HepG2 (cell line): ENCODE data around the gene CLEC3B.

Source experiments
- FOXA1 ChIP-seq, 2 experiments: fragments of 450-650 bp in 1 of 2; sonication (generic) in 1 of 2; formaldehyde crosslinking in 1 of 2; IDR thresholded peaks; 2 replicates each; pipeline versions ENCODE4 v1.4.0 to v1.6.1; 2016 to 2020; ENCODE audit warnings: missing genetic modification reagents in 1 of 2
- MIER2 ChIP-seq: IDR thresholded peaks from 2 replicates; pipeline ENCODE4 v1.6.1; 2016; ENCODE audit warnings: missing biosample characterization, missing genetic modification reagents
- MYC ChIP-seq: sonication (generic); formaldehyde crosslinking; IDR thresholded peaks from 2 replicates; pipeline ENCODE4 v1.9.0; 2021; ENCODE audit warnings: missing genetic modification reagents, borderline replicate concordance
- POLR2A ChIP-seq, 2 experiments: IDR thresholded peaks; 2 replicates each; pipeline ENCODE4 v1.6.1; 2011; ENCODE audit warnings: low read depth in 2 of 2, low read length in 2 of 2, mild to moderate bottlenecking in 1 of 2, moderate library complexity in 1 of 2; ENCODE audit not compliant: insufficient read depth in 1 of 2
- SP2 ChIP-seq: sonication (generic); formaldehyde crosslinking; IDR thresholded peaks from 2 replicates; pipeline ENCODE4 v1.5.1; 2020; ENCODE audit warnings: mild to moderate bottlenecking, missing genetic modification reagents
- TRIM24 ChIP-seq: sonication (generic); formaldehyde crosslinking; IDR thresholded peaks from 2 replicates; pipeline ENCODE4 v1.8.0; 2022; ENCODE audit warnings: mild to moderate bottlenecking, missing genetic modification reagents
- ZNF264 ChIP-seq: sonication (generic); formaldehyde crosslinking; IDR thresholded peaks from 2 replicates; pipeline ENCODE4 v1.4.0; 2020; ENCODE audit warnings: missing genetic modification reagents
- ZNF558 ChIP-seq: sonication (generic); formaldehyde crosslinking; IDR thresholded peaks from 2 replicates; pipeline ENCODE4 v1.9.0; 2022; ENCODE audit warnings: mild to moderate bottlenecking, missing genetic modification reagents, borderline replicate concordance
- TF ChIP-seq, protein P1 (sequence below): sonication (generic); formaldehyde crosslinking; IDR thresholded peaks from 2 replicates; pipeline ENCODE4 v1.8.1; 2023; ENCODE audit warnings: mild to moderate bottlenecking, moderate library complexity, missing genetic modification reagents
- TF ChIP-seq, protein P2 (sequence below): sonication (generic); formaldehyde crosslinking; IDR thresholded peaks from 2 replicates; pipeline ENCODE4 v1.5.0; 2020; ENCODE audit warnings: mild to moderate bottlenecking, missing genetic modification reagents, moderate library complexity
- TF ChIP-seq, protein P3 (sequence below): IDR thresholded peaks from 2 replicates; pipeline ENCODE4 v1.6.1; 2012; ENCODE audit warnings: low read depth, low read length, improper control_type of control experiment
- TF ChIP-seq, protein P4 (sequence below), 2 experiments: sonication (generic) in 1 of 2; formaldehyde crosslinking in 1 of 2; IDR thresholded peaks; 2 replicates each; pipeline versions ENCODE4 v1.5.1 to v1.6.1; 2011 to 2020; ENCODE audit warnings: borderline replicate concordance in 1 of 2, low read depth in 1 of 2, low read length in 1 of 2, mild to moderate bottlenecking in 1 of 2, missing genetic modification reagents in 1 of 2, moderate library complexity in 1 of 2
- TF ChIP-seq, protein P5 (sequence below): sonication (generic); formaldehyde crosslinking; IDR thresholded peaks from 2 replicates; pipeline ENCODE4 v1.4.0; 2020; ENCODE audit warnings: missing genetic modification reagents, mild to moderate bottlenecking, borderline replicate concordance

DNA sequence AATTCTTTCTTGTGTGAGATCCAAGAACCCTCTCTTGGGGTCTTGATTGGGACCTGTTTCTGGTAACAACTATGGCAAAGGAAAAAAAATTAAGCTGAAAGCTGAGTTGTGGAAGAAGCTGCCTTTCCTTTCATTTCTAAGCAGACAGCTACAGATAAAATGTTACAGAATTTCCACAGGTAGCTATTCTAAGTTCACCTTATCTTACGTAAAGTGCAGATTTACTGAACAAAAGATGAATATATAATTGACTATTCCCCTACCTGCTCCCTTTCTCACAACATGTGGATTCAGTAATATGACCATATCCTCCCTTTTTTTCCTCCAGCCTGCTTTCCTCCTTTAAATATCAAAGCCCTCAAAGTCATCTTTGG, 36.6 kb downstream of the CLEC3B start:
- TF ChIP-seq SP2 = no peak
- TF ChIP-seq, protein P1, sequence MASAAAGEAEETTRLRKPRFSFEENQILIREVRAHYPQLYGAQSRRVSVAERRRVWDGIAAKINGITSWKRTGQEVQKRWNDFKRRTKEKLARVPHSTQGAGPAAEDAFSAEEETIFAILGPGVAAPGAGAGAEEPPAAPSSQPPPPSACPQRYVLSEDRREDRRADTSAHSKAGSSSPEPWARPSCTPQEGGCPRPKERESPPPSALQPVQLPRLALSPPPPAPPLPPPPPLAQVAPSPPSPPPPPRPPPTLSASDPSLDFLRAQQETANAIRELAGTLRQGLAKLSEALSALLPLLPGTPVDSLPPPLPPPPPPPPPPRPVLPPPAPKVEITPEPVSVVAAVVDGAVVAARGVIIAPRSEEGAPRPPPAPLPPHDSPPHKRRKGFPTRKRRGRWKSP = no peak
- TF ChIP-seq, protein P2, sequence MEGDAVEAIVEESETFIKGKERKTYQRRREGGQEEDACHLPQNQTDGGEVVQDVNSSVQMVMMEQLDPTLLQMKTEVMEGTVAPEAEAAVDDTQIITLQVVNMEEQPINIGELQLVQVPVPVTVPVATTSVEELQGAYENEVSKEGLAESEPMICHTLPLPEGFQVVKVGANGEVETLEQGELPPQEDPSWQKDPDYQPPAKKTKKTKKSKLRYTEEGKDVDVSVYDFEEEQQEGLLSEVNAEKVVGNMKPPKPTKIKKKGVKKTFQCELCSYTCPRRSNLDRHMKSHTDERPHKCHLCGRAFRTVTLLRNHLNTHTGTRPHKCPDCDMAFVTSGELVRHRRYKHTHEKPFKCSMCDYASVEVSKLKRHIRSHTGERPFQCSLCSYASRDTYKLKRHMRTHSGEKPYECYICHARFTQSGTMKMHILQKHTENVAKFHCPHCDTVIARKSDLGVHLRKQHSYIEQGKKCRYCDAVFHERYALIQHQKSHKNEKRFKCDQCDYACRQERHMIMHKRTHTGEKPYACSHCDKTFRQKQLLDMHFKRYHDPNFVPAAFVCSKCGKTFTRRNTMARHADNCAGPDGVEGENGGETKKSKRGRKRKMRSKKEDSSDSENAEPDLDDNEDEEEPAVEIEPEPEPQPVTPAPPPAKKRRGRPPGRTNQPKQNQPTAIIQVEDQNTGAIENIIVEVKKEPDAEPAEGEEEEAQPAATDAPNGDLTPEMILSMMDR (CRISPR knock-in tag) = no peak
- TF ChIP-seq FOXA1 (IDR thresholded peaks at IDR 0.05) = no peak
- TF ChIP-seq FOXA1 (CRISPR knock-in tag; IDR thresholded peaks at IDR 0.05) = no peak
- TF ChIP-seq, protein P3, sequence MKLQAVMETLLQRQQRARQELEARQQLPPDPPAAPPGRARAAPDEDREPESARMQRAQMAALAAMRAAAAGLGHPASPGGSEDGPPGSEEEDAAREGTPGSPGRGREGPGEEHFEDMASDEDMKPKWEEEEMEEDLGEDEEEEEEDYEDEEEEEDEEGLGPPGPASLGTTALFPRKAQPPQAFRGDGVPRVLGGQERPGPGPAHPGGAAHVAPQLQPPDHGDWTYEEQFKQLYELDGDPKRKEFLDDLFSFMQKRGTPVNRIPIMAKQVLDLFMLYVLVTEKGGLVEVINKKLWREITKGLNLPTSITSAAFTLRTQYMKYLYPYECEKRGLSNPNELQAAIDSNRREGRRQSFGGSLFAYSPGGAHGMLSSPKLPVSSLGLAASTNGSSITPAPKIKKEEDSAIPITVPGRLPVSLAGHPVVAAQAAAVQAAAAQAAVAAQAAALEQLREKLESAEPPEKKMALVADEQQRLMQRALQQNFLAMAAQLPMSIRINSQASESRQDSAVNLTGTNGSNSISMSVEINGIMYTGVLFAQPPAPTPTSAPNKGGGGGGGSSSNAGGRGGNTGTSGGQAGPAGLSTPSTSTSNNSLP = no peak
- TF ChIP-seq MYC (CRISPR knock-in tag) = no peak
- TF ChIP-seq, protein P4, sequence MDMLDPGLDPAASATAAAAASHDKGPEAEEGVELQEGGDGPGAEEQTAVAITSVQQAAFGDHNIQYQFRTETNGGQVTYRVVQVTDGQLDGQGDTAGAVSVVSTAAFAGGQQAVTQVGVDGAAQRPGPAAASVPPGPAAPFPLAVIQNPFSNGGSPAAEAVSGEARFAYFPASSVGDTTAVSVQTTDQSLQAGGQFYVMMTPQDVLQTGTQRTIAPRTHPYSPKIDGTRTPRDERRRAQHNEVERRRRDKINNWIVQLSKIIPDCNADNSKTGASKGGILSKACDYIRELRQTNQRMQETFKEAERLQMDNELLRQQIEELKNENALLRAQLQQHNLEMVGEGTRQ (IDR thresholded peaks at IDR 0.05; ENCODE audit: low read depth, low read length) = no peak
- TF ChIP-seq, protein P4 (CRISPR knock-in tag; IDR thresholded peaks at IDR 0.05; ENCODE audit: borderline replicate concordance) = no peak
- no peak for TF ChIP-seq ZNF264 (CRISPR knock-in tag)
- no peak for TF ChIP-seq ZNF558 (CRISPR knock-in tag)
- TF ChIP-seq TRIM24 = no peak
- TF ChIP-seq, protein P5, sequence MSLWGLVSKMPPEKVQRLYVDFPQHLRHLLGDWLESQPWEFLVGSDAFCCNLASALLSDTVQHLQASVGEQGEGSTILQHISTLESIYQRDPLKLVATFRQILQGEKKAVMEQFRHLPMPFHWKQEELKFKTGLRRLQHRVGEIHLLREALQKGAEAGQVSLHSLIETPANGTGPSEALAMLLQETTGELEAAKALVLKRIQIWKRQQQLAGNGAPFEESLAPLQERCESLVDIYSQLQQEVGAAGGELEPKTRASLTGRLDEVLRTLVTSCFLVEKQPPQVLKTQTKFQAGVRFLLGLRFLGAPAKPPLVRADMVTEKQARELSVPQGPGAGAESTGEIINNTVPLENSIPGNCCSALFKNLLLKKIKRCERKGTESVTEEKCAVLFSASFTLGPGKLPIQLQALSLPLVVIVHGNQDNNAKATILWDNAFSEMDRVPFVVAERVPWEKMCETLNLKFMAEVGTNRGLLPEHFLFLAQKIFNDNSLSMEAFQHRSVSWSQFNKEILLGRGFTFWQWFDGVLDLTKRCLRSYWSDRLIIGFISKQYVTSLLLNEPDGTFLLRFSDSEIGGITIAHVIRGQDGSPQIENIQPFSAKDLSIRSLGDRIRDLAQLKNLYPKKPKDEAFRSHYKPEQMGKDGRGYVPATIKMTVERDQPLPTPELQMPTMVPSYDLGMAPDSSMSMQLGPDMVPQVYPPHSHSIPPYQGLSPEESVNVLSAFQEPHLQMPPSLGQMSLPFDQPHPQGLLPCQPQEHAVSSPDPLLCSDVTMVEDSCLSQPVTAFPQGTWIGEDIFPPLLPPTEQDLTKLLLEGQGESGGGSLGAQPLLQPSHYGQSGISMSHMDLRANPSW = no peak
- TF ChIP-seq MIER2 (CRISPR knock-in tag) = no peak
- no peak for TF ChIP-seq POLR2A (IDR thresholded peaks at IDR 0.05; ENCODE audit: insufficient read depth in 1 of 2, low read depth in 2 of 2, low read length in 2 of 2)
